Posterior vena cava (tissue), 2 donors: ENCODE measurements around the gene SLC31A1. TPM values are rescaled to one million over a fixed set of nuclear protein-coding genes. Genes with fewer than 3 reads are reported as not detected.

Experiments
- DNase-seq: peaks from one replicate; pipeline ENCODE4 v3.0.0-alpha.2; 2020; ENCODE audit warnings: low spot score
- intact Hi-C, 2 donors: fragments of 100-400 bp; cut with DNase I; formaldehyde crosslinking; loops; one replicate each; pipeline versions ENCODE4 v1.14.1 to v1.14.2; 2022 to 2023
- total RNA-seq, 2 donors: library from RNA; stranded (reverse); fragmentation: NEBNext Ultra II Directional; extraction: Animal tissue kit (Norgen Biotek cat#: 25700); gene quantifications; one replicate each; pipeline ENCODE4 v1.2.1, GENCODE V29; 2021
- donor health status: DM: yes; HTN: yes; CAD: no.
- donor health status: DM: yes; HTN: yes; CAD: no.

SLC31A1 gene
- total RNA-seq, 2 donors from 2014 or later = 15.0 to 15.2 TPM

DNA sequence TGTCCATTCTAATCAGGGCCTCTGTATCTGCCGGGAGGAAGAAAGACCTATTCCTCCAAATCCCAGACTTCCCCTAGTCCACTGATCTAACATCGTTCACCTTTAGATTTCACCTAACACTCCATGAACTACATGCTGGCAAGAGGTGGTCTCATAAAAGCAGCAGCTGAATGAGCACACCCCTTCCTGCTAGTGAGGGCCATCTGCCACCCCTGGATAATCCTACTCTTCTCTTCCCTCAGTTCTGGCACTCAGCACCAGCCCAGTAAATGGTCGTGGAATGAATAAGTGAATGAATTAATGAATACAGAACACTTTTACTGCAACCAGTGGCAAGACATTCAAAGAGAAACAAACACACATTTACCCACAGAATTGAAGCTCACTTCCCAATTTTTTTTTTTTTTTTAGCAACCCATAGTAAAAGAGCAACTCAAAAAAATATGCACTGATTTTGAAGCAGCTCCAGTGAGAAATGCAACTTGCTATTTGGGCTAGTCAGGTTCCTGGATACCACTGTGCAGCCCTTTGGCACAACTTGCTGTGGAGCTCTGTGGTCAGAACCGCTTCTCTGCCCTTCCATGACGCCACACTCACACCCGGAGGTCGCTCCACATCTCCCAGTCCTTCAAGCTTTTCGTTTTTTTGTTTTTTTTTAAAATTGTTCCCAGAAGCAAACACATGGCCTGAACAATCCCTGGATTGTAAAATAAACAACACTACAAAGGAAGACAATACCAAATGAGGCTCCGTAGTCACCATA lies 75.6 kb downstream of the SLC31A1 start:
- no peak for DNase-seq
- intact Hi-C loops = no loop called here

DNA sequence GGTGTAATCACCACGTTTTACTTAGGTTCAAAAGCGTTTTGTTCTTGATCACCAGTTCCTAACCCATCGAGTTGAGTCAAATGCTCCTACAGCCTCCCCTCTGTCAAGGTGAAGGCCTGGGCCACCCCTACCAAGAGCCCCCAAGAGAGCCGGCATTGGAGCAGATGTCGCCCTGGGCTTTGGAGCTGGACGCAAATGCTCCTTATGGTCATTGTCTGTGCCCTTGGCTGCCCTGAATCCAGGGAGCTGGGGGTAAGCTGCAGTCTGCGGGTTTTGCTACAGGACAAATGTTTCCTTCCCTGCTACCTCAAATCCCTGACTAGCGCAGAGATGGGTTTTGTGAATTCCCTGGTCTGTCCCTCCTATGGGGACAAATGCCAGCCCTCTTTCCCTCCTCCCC lies 77.0 kb downstream of the SLC31A1 start:
- no peak for DNase-seq
- intact Hi-C loops = no loop called here

DNA sequence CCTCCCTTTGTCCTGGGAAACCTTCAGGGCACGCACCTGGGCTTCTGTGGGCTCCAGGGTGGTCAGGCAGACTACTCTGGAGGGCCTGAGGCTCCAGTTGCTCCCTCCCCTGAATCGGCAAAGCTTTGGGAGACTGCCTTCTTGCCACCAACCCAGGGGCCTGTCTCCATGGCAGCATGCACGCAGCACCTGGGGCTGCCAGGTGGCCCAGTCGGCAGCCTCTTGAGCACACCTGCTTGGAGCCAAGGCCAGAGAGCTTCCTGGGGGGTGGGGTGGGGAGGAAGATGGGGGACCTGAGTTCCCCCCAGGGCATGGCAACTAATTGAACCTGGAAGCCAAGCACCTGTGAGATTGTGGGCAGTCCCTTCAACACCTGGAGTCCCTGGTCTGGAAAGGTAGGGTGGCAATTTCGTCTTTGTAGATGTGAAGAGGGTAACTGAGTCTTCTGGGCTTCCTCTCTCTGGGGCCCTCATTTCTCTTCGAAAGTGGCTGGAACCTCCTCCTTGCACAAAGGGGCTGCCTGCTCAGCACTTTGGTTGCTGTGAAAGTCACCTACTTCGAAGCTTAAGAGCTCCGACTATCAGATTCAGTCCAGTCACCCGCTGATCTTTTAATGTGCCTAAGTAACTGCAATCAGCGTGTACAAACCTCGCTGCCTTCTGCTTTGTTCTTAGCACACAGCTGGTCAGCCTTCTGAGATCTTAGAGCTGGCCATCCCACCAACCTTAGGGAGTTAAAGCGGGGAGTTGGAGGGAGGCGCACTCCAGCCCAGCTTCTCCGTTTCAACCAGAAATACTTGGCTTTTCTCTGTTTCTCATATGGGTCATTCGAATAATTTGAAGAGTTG lies 77.8 kb downstream of the SLC31A1 start:
- intact Hi-C loops = no loop called here
- DNase-seq = no peak

DNA sequence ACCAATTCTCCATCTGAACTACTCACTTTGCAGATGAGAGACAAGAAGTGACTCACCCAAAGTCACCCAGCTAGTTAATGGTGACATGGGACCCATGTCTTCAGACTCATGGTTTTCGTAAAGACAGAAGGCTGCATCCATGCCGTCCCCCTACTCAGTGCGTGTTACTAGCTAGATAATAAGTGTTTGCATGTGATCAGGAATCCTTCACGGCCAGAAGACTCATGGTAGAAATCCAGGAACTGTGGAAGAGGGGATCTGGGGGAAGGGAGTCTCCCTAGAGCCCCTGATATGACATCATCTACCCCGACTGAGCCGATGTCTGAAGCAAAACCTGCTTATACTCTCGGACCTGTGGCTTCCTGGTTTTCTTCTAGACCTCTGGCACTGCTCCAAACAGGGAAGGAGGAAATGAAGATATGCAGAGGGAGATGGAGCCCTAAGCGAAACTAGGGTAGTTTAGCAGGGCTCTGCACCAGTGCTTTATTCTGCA lies 78.5 kb downstream of the SLC31A1 start:
- DNase-seq = no peak
- intact Hi-C loops = no loop called here

DNA sequence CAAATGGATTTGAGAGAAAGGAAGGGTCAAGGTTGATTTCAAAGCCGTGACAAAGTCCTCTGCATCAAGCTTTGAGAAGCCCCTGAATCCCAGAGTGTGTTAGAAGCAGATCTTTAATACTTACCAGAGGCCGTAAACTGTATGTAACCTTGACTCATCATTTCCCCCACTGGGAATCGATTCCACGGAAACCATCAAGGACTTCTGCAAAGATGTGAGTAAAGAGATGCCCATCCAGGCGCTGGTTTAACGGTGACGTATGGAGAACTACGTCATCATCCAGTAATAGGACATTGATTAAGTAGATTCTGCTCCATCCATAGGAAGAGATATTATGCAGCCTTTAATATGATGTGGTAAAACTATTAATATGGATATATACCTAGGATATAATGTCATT lies 80.2 kb downstream of the SLC31A1 start:
- intact Hi-C loops = no loop called here
- no peak for DNase-seq

DNA sequence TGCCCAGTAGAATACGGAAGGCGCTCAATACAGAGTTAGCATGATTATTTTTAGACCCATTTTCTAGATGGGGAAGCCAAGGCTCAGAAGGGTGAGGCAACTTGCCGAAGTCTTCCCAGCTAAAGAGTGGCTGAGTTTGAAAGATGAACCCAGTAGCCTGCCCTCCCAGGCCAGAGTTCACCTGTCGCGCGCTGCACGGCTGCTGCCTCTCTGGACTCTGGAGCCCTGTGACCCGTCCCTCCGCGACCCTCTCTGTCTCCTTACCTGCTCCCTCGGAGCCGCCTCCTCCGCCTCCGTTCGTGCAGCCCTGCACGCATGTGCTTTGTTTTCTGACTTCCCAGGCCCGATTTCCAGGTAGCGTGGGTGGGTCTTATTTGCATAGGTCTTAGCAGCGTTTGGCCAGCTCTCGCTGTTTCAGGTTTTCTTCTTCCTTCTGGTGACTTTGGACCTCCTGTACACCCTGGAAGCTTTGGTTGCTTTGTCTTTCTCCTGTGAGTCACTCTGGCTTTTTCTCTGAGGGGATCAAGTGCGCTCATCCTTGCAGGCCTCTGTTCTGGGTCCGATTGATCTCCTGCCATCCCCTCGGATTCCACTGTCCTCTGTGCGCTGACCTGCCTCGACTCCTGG lies 81.6 kb downstream of the SLC31A1 start, which contains the start of gene RNF183:
Gene RNF183, minus strand, starts transcription at position 585 of the 627 bp plus-strand sequence. CDS start 5,192 bp downstream, outside the sequence.
- intact Hi-C loops = no loop called here
- no peak for DNase-seq

DNA sequence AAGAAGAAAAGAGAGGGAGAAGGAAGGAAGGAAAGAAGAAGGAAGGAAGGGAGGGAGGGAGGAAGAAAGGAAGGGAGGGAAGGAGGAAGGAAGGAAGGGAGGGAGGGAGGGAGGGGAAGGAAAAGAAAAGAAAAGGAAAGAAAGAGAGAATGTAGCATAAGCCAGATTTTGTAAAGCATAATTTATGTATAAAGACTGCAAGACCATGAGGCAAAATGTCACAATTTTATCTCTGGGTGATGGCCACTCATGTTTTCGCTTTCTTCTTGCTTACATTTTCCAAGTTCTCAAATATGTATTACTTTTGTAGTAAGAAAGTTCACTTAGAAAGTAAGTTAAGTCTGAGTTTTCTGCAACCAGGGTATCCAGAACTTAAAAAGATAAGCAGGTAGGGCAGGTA lies 85.2 kb downstream of the SLC31A1 start:
- DNase-seq = no peak
- intact Hi-C loops = no loop called here

DNA sequence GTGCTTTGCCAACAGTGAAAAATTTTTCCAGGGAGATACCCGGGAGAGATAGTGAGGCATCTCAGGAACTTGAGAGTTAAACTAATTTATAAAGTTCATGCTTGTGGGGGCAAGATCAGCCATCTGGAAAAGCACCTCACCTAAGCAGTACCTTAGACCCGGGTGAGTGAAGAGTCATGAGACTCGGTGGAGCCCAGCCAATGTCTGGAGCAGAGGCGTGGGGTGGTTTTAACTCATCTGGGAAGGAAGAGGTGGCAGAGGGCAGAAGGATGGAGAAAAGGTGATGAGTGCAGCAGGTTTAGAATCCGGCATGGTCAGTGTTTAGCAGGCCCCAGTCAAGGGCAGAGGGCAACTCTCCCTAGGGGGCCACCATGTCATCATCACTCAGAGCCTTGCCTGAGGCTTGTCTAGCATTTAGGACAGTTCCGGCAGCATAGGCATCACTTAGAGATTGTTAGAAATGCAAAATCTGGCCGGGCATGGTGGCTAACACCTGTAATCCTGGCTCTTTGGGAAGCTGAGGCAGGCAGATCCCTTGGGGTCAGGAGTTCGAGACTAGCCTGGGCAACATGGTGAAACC lies 86.1 kb downstream of the SLC31A1 start:
- DNase-seq = no peak
- intact Hi-C loops = no loop called here

DNA sequence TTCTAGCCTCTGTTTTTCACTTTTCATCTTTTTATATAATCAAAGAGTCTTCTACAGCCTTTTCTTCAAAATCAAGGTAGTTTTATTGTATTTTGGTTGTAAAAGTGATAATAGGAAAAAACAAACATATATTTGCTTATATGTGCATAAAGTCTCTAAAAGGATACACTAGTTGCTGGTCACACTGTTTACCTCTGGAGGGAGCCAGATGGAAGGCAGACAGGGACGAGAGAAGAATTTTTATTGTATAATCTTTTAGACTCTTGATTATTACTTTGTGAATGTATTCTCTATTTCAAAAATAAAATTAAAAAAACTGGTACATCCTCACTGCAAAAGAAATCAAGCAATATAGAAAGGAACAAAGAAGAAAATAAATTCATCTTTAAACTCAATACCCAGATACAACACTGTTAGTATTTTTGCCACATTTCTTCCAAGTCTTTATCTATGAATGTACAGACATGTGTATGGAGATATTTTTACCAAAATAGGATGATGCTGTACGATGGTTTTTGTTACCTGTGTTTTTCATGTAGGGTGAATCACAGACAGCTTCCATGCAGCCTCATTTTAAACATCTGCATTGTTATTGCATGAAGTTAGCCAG lies 88.0 kb downstream of the SLC31A1 start:
- no peak for DNase-seq
- intact Hi-C loops = no loop called here

DNA sequence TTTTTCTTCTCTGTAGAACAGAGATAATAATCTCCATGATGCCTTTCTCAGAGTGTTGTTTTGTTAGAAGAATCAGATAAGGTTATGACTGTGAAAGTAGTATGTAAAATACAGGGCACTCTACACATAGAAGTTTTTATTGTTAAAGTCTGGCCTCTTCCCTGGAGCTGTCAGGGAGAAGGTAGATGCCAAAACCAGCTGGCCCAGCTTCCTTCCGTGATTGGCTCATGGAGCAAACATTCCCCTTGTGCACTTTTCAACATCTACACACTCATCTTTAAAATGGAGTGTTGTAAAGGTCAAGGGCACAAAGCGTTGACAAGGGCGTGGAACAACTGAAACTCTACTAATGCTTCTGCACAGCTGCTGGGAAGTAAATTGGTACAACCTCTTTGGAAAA lies 89.2 kb downstream of the SLC31A1 start:
- DNase-seq = no peak
- intact Hi-C loops = no loop called here

DNA sequence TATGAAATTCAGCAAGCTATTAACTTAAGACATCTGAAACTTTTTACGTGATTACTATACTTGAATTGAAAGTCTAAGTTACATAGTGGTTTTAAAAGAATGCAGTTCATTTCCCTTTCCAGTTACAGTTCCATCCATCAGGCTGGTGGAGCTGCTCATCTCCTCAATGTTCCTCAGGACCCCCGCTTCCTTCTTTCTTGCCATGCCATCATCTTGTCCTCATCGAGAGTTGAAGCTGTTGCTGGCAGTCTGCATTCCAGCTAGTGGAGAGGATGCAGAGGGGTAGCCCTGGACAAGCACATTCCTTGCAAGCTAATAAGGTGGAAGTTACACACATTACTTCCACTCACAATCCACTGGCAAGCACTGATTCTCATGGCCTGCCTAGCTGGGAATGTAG lies 90.6 kb downstream of the SLC31A1 start:
- intact Hi-C loops = no loop called here
- DNase-seq = no peak

DNA sequence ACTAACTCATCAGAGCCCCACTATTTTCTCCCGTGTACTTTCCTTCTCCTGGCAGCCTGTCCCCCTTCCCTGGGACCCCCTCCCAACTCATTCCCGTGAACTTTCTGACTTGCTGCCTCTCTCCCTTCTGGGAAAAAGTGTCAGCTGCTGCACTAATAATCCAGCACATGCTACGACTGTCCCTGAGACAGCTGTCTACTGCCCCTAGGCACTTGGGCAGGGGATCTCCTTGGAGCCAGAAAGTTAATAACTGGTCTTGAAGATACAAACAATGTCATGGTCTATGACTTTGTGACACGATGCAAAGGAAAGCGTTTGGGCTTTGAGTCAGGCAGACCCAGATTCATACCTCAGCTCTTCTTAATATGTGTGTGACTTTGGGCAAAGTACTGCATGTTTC lies 91.9 kb downstream of the SLC31A1 start:
- no peak for DNase-seq
- intact Hi-C loops = no loop called here

Other genes starting within 250 kb of the SLC31A1 start
- gene ZNF883, start 209.4 kb upstream of the SLC31A1 start, total RNA-seq = 1 to 10 TPM; 2.1 to 3.2 TPM
- gene ZFP37, start 164.8 kb upstream of the SLC31A1 start, total RNA-seq = 1 to 10 TPM; 3.6 to 4.4 TPM
- 10 to 100 TPM in 1 of 2 donors, 1 to 10 TPM in 1; 9.7 to 13.6 TPM for gene SLC31A2, start 70.5 kb upstream of the SLC31A1 start, total RNA-seq
- gene FKBP15, start 267 bp upstream of the SLC31A1 start, total RNA-seq = 10 to 100 TPM; 25.5 to 29.7 TPM
- 10 to 100 TPM; 24.5 to 32.3 TPM for gene CDC26, start 54.0 kb downstream of the SLC31A1 start, total RNA-seq
- 10 to 100 TPM; 13.7 TPM for gene PRPF4, start 54.1 kb downstream of the SLC31A1 start, total RNA-seq
- gene RNF183, start 81.8 kb downstream of the SLC31A1 start, total RNA-seq = not detected
- gene WDR31, start 118.7 kb downstream of the SLC31A1 start, total RNA-seq = 1 to 10 TPM; 2.1 to 2.3 TPM
- gene BSPRY, start 128.0 kb downstream of the SLC31A1 start, total RNA-seq = under 1 TPM; 0.14 to 0.28 TPM
- gene HDHD3, start 155.4 kb downstream of the SLC31A1 start, total RNA-seq = 10 to 100 TPM in 1 of 2 donors, 1 to 10 TPM in 1; 7.6 to 10.6 TPM
- 10 to 100 TPM; 33.1 to 41.2 TPM for gene ALAD, start 179.7 kb downstream of the SLC31A1 start, total RNA-seq
- gene POLE3, start 189.1 kb downstream of the SLC31A1 start, total RNA-seq = 10 to 100 TPM; 24.3 to 25.4 TPM
- gene C9orf43, start 189.2 kb downstream of the SLC31A1 start, total RNA-seq = under 1 TPM; 0.32 to 0.33 TPM
- 10 to 100 TPM; 66.2 to 71.4 TPM for gene RGS3, start 242.2 kb downstream of the SLC31A1 start, total RNA-seq